ENCODE data around the gene CDKN2A.
A peak's percentile ranks its signal among the peaks of the same experiment; 100 is the strongest.

CDKN2A gene

DNA sequence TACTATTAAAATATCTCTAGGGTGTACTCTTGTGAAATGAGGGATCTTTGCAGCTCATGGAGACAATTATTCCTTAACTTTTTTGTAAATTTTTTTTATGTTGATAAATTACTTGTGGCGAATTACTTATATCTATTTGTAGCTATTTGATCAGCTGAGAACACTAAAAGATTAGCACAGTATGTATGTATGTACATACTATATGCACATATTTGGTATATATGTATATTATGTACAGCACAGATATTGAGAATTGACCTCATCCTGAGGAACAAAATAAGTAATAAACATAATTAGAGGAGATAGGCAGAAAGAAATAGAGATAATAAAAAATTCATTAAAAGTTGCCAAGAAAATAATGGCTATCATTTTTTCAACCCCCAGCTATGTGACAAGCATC, 11.8 kb downstream of the CDKN2A start:
- DNase-seq (ENCODE audit: low spot score), result no peak
- TF ChIP-seq, protein P1, sequence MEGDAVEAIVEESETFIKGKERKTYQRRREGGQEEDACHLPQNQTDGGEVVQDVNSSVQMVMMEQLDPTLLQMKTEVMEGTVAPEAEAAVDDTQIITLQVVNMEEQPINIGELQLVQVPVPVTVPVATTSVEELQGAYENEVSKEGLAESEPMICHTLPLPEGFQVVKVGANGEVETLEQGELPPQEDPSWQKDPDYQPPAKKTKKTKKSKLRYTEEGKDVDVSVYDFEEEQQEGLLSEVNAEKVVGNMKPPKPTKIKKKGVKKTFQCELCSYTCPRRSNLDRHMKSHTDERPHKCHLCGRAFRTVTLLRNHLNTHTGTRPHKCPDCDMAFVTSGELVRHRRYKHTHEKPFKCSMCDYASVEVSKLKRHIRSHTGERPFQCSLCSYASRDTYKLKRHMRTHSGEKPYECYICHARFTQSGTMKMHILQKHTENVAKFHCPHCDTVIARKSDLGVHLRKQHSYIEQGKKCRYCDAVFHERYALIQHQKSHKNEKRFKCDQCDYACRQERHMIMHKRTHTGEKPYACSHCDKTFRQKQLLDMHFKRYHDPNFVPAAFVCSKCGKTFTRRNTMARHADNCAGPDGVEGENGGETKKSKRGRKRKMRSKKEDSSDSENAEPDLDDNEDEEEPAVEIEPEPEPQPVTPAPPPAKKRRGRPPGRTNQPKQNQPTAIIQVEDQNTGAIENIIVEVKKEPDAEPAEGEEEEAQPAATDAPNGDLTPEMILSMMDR (IDR thresholded peaks at IDR 0.05), result no peak
- Histone ChIP-seq H3K27ac (no peak overlapping the region), H3K4me3 (no peak overlapping the region)

DNA sequence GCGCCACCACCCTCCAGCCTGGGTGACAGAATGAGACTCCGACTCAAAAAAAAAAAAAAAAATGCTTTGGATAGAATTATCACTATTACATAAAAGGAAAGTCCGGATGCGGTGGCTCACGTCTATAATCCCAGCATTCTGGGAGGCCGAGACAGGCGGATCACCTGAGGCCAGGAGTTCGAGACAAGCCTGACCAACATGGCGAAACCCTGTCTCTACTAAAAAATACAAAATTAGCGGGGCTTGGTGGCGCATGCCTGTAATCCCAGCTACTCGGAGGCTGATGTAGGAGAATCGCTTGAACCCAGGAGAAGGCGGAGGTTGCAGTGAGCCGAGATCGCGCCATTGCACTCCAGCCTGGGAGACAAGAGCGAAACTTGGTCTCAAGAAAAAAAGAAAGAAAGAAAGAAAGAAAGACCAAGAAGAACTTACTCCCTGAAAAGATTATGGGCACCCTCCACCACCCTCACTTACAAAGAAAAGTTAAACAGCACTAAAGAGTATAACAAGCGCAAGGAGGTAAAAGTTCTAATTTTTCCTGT, 17.8 kb downstream of the CDKN2A start:
- TF ChIP-seq, protein P1 (IDR thresholded peaks at IDR 0.05), result no peak
- no peak overlapping the region for H3K4me3 ChIP-seq
- DNase-seq (ENCODE audit: low spot score), result no peak
- no peak overlapping the region for H3K27ac ChIP-seq

DNA sequence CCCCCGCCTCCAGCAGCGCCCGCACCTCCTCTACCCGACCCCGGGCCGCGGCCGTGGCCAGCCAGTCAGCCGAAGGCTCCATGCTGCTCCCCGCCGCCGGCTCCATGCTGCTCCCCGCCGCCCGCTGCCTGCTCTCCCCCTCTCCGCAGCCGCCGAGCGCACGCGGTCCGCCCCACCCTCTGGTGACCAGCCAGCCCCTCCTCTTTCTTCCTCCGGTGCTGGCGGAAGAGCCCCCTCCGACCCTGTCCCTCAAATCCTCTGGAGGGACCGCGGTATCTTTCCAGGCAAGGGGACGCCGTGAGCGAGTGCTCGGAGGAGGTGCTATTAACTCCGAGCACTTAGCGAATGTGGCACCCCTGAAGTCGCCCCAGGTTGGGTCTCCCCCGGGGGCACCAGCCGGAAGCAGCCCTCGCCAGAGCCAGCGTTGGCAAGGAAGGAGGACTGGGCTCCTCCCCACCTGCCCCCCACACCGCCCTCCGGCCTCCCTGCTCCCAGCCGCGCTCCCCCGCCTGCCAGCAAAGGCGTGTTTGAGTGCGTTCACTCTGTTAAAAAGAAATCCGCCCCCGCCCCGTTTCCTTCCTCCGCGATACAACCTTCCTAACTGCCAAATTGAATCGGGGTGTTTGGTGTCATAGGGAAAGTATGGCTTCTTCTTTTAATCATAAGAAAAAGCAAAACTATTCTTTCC, 19.3 kb downstream of the CDKN2A start:
- TF ChIP-seq, protein P1 (IDR thresholded peaks at IDR 0.05), result no peak
- no peak for DNase-seq (ENCODE audit: low spot score)
- peak overlapping the region; percentile 70 for H3K4me3 ChIP-seq
- H3K27ac ChIP-seq, result no peak overlapping the region

- TF ChIP-seq, protein P1 (IDR thresholded peaks at IDR 0.05), result no peak
- Histone ChIP-seq H3K27ac (no peak overlapping the region), H3K4me3 (peak overlapping the region; percentile 70)
- no peak for DNase-seq (ENCODE audit: low spot score)
These were observed 19.9 kb downstream of the CDKN2A start for GRCh38 chr9:21974343-21974721.

- H3K4me3 ChIP-seq, result no peak overlapping the region
- DNase-seq (ENCODE audit: low spot score), result no peak
- TF ChIP-seq, protein P1 (IDR thresholded peaks at IDR 0.05), result no peak
- H3K27ac ChIP-seq, result no peak overlapping the region
These were observed 21.8 kb downstream of the CDKN2A start for GRCh38 chr9:21972361-21972760.

DNA sequence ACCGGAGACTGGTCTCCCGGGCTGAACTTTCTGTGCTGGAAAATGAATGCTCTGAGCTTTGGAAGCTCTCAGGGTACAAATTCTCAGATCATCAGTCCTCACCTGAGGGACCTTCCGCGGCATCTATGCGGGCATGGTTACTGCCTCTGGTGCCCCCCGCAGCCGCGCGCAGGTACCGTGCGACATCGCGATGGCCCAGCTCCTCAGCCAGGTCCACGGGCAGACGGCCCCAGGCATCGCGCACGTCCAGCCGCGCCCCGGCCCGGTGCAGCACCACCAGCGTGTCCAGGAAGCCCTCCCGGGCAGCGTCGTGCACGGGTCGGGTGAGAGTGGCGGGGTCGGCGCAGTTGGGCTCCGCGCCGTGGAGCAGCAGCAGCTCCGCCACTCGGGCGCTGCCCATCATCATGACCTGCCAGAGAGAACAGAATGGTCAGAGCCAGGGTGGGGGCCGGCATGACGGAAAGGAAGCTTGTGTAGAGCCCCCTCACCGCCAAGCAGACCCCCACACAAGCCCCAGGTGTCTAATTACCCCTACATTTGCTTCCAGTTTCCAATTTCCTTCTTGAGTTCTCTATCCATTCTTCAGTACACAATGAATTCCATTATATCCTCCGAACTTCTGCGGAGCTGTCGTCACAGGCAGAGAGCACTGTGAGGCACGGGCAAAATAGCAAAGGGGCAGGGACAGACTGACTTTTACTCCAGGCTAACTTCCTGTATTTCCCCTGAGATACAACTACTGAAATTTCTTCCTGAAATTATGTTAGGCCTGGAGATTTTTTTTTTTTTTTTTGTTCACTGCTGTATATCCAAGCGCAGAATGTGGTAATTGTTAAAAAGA, 23.2 kb downstream of the CDKN2A start:
- no peak overlapping the region for H3K4me3 ChIP-seq
- TF ChIP-seq, protein P1 (IDR thresholded peaks at IDR 0.05), result no peak
- no peak for DNase-seq (ENCODE audit: low spot score)
- no peak overlapping the region for H3K27ac ChIP-seq

All from coronary artery (tissue), 2 donors.